GM12865 (cell line): ENCODE measurements around the gene EXOC4.

Experiments used
- DNase-seq: peaks from one replicate; pipeline ENCODE4 v3.0.0; 2010; ENCODE audit warnings: low read depth
- H3K4me3 ChIP-seq: 2 replicates; pipeline ENCODE4 v1.5.1; 2011; ENCODE audit warnings: mild to moderate bottlenecking, low read depth, low read length, control low read depth
- CTCF ChIP-seq: IDR thresholded peaks from 2 replicates; pipeline ENCODE4 v1.5.1; 2011; ENCODE audit warnings: low read length, control low read depth, low read depth, inconsistent platforms; ENCODE audit not compliant: insufficient read depth; ENCODE audit errors: missing control alignments

The EXOC4 gene

GRCh38 chr7:134022286-134022911, 769.5 kb downstream of the EXOC4 start:
- no peak for DNase-seq
- no peak for TF ChIP-seq CTCF
- H3K4me3 ChIP-seq, result no peak overlapping the region

DNA sequence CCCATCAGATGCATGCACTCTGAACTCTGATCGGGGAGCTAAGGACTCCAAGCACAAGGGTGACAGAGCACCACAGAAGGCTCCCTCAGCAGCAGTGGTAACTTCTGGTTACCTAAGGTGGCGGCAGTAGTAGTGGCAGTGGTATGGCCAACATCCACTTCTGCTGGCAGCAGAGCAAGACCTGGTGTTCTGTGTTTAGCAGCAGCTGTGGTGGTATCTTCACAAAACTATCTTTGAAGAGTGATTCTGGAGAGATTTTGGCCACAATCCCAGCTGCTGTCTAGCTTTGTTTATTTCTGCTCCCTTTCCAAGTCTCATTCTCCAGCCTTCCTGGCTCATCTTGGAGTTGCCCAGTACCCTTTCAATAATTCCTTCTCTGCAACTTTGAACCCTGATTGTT, 771.9 kb downstream of the EXOC4 start:
- no peak overlapping the region for H3K4me3 ChIP-seq
- no peak for TF ChIP-seq CTCF
- no peak for DNase-seq

DNA sequence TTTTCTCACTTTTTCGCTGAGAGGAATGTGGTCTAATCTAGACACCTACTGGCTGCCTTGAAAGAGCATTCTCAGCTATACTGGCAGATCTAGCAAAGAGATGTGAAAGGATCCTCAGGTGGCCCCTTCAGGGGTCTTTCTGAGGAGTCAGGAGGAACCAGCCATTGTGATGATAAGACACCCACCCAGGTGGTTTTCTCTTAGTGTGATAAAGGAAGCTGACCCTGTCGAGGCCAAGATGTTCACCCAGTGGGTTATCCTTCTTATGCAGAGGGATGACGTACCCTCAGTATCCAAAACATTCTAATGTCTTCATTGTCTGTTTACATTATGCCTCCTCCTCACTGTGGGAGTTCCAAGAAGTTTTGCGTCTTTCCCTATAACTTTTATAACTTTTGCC, 776.0 kb downstream of the EXOC4 start:
- H3K4me3 ChIP-seq, result no peak overlapping the region
- DNase-seq, result no peak
- TF ChIP-seq CTCF, result no peak

DNA sequence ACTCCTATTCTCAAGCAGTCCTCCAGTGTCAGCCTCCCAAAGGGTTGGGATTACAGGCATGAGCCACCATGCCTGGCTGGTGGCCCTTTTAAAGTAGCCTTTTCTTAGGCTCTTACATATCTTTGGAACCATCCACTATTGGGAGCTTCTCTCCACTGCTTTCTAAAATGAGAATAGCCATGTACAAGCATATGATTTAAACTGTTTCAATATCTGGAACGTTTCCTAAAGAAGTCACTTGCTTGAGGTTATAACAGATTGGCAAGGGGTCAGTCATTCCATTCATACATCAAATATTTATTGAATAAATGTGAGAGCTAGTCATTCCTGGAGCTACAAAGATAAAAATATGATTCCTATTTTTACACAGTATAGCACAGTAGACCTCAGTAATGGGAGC, 776.9 kb downstream of the EXOC4 start:
- TF ChIP-seq CTCF, result no peak
- no peak overlapping the region for H3K4me3 ChIP-seq
- no peak for DNase-seq

DNA sequence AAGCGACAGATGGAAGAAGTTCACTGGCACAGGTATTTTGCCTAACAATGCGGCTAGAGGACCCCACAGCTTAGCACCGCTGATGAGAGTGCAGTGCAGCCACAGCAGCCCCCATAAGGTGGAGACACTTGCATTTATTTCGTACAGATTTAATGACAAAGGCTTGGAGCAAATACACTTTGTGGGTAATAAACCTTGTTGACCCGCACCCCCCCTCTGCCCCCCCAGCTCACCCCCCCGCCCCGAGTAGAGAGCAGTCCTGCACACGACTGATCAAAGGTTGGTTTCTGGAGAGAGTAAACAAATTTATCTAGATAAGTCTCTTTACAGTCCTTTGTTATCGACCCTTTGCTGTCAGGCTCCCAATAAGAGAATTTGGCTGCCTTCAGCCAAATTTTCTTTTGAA, 777.6 kb downstream of the EXOC4 start:
- DNase-seq, result no peak
- no peak overlapping the region for H3K4me3 ChIP-seq
- TF ChIP-seq CTCF, result no peak

GRCh38 chr7:134031835-134032617, 779.1 kb downstream of the EXOC4 start:
- no peak for DNase-seq
- H3K4me3 ChIP-seq, result no peak overlapping the region

More at GRCh38 chr7:134031835-134032617, 779.1 kb downstream of the EXOC4 start:
- TF ChIP-seq CTCF, result no peak
